DND-41 (cell line): ENCODE results near the gene PRSS2.

ENCODE experiments used
- CTCF ChIP-seq: IDR thresholded peaks from 2 replicates; pipeline ENCODE4 v1.5.1; 2012; ENCODE audit warnings: borderline replicate concordance, low read length, moderate library complexity, mild to moderate bottlenecking; ENCODE audit not compliant: poor library complexity, severe bottlenecking; ENCODE audit errors: extremely low read depth
- EZH2 ChIP-seq: IDR thresholded peaks from 3 replicates; pipeline ENCODE4 v1.6.1; 2012; ENCODE audit warnings: borderline replicate concordance, low read depth, mild to moderate bottlenecking, moderate library complexity, low read length, inconsistent platforms; ENCODE audit not compliant: severe bottlenecking

GRCh38 chr7:142799437-142799835, 28.7 kb downstream of the PRSS2 start:
- TF ChIP-seq CTCF (no peak), EZH2 (no peak)
